RPMI8226 (cell line): Measurements from ENCODE around the gene ELMOD3.
"Not testable (repeated sequence)": the region's sequence is repeated elsewhere in the genome, so short reads cannot be mapped to it uniquely, and the experiment has no call there.

Experiments
- DNase-seq: peaks from one replicate; pipeline ENCODE4 v3.0.0-alpha.2; 2015

The ELMOD3 gene

GRCh38 chr2:85429213-85429923 is 74.8 kb downstream of the ELMOD3 start:
- DNase-seq = no peak

- no peak for DNase-seq
These were observed 75.3 kb downstream of the ELMOD3 start for GRCh38 chr2:85429924-85430289.

GRCh38 chr2:85430752-85431569 is 76.4 kb downstream of the ELMOD3 start:
- no peak for DNase-seq

- DNase-seq = no peak
These were observed 77.1 kb downstream of the ELMOD3 start for GRCh38 chr2:85431570-85432205.

GRCh38 chr2:85433511-85434089 is 79.0 kb downstream of the ELMOD3 start:
- DNase-seq = peak; percentile 61

GRCh38 chr2:85434696-85435095 is 80.1 kb downstream of the ELMOD3 start:
- DNase-seq = no peak

GRCh38 chr2:85435220-85435958 is 80.8 kb downstream of the ELMOD3 start:
- no peak for DNase-seq

- no peak for DNase-seq
These were observed 81.6 kb downstream of the ELMOD3 start for GRCh38 chr2:85435981-85436835.

GRCh38 chr2:85436836-85437487 is 82.4 kb downstream of the ELMOD3 start:
- no peak for DNase-seq

GRCh38 chr2:85437488-85438200 is 83.1 kb downstream of the ELMOD3 start:
- peak; percentile 84 for DNase-seq

GRCh38 chr2:85438201-85439024 is 83.8 kb downstream of the ELMOD3 start:
- no peak for DNase-seq

GRCh38 chr2:85439025-85439472 is 84.5 kb downstream of the ELMOD3 start:
- no peak for DNase-seq

- DNase-seq = not testable (repeated sequence)
These were observed 85.0 kb downstream of the ELMOD3 start for GRCh38 chr2:85439569-85439968.

- no peak for DNase-seq
These were observed 85.4 kb downstream of the ELMOD3 start for GRCh38 chr2:85439986-85440385.

- no peak for DNase-seq
These were observed 86.2 kb downstream of the ELMOD3 start for GRCh38 chr2:85440729-85441128.
